Left ventricle myocardium inferior (tissue), 1 donor: ENCODE results near the gene TSPAN32. TPM values are rescaled to one million over a fixed set of nuclear protein-coding genes. Genes with fewer than 3 reads are reported as not detected.

Source experiments
- DNase-seq: peaks from one replicate; pipeline ENCODE4 v3.0.0-alpha.2; 2020
- H3K27ac ChIP-seq: fragments of 200-600 bp; replicated peaks from 2 replicates; pipeline ENCODE4 v1.8.0; 2021
- H3K27me3 ChIP-seq: fragments of 200-600 bp; 2 replicates; pipeline ENCODE4 v1.8.0; 2021; ENCODE audit warnings: low read depth
- H3K36me3 ChIP-seq: fragments of 200-600 bp; 2 replicates; pipeline ENCODE4 v1.8.0; 2021
- H3K4me1 ChIP-seq: fragments of 200-600 bp; 2 replicates; pipeline ENCODE4 v1.8.0; 2021
- H3K4me3 ChIP-seq: fragments of 200-600 bp; 2 replicates; pipeline ENCODE4 v1.8.0; 2021; ENCODE audit warnings: mild to moderate bottlenecking, moderate library complexity
- H3K9me3 ChIP-seq: fragments of 200-600 bp; replicated peaks from 2 replicates; pipeline ENCODE4 v1.8.0; 2021
- CTCF ChIP-seq: fragments of 200-600 bp; IDR thresholded peaks from 2 replicates; pipeline ENCODE4 v1.8.0; 2021; ENCODE audit warnings: antibody characterized with exemption, mild to moderate bottlenecking, borderline replicate concordance
- intact Hi-C: fragments of 100-400 bp; cut with micrococcal nuclease; formaldehyde crosslinking; loops from one replicate; pipeline ENCODE4 v1.11.0; 2022
- total RNA-seq: library from RNA; stranded (reverse); fragmentation: NEBNext Ultra II Directional; extraction: Animal tissue kit (Norgen Biotek cat#: 25700); gene quantifications from one replicate; pipeline ENCODE4 v1.2.1, GENCODE V29; 2021
- donor health status: DM: no; HTN: yes; CAD: no; lungs with severe emphysema.

The TSPAN32 gene
- total RNA-seq, 1 donor from 2014 or later, result 27.1 TPM

GRCh38 chr11:2312232-2313042, 10.6 kb downstream of the TSPAN32 start:
- Histone ChIP-seq H3K36me3 (no peaks in the 10 kb centered on the region), H3K27me3 (no peaks in the 10 kb centered on the region), H3K4me3 (no peak overlapping the region), H3K27ac (peak overlapping the region; percentile 83), H3K9me3 (peaks cover 1% of the 10 kb centered on the region), H3K4me1 (peaks cover 40% of the 10 kb centered on the region)
- no peak for DNase-seq
- intact Hi-C loops, result loop anchor here (10.0 kb wide), 1 partner anchor 62 kb away; the partner anchor contains the start of gene CD81
- no peak for TF ChIP-seq CTCF

DNA sequence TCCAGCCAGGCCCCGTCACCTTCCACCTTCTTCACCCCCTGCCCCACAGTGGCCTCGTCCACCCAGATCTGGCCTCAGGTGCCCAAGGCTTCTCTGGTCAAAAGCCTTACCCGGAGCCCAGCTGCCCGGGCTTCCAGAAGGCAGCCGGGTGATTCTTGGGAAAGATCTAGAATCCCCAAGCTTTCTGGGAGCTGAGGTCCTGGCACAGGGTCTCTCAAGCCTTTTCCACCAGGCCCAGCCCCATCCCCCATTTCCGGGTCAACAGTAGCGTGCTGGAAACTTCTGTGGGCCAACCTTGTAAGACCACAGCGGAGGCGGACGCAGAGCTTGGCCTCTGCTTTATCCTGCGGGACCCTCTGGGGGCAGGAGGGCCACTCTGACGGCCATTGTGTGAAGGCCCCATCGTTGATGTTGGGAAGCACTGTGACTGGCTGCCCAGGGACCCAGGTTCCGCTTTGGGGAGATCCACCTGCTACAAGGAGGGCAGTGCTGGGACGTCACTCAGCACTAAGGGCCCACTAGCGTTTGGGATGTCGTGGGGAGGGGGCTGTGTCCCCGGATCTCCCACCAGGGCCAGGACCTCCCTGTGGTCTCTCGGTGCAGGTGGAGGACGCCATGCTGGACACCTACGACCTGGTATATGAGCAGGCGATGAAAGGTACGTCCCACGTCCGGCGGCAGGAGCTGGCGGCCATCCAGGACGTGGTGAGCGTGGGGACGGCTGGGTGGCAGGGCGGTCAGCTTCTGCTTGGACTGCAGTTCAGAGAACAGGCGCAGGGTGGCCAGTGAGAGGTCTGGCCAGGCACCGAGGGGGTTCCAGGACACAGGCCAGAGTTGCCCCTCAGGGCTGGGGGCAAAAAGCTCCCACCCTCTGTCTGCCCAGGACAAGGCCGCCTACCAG, 11.5 kb downstream of the TSPAN32 start:
- Histone ChIP-seq H3K4me1 (peaks cover 40% of the 10 kb centered on the region), H3K27ac (peak overlapping the region; percentile 83), H3K9me3 (peaks cover 10% of the 10 kb centered on the region), H3K36me3 (no peaks in the 10 kb centered on the region), H3K27me3 (no peaks in the 10 kb centered on the region), H3K4me3 (no peak overlapping the region)
- intact Hi-C loops, result loop anchor here (10.0 kb wide), 1 partner anchor 62 kb away; the partner anchor contains the start of gene CD81
- peak; percentile 57 for DNase-seq
- TF ChIP-seq CTCF, result peak; percentile 59

- no peak for DNase-seq
- H3K4me3 ChIP-seq, result peak overlapping the region; percentile 29
- no peaks in the 10 kb centered on the region for H3K27me3 ChIP-seq
- TF ChIP-seq CTCF, result no peak
- H3K4me1 ChIP-seq, result peaks cover 40% of the 10 kb centered on the region
- H3K36me3 ChIP-seq, result no peaks in the 10 kb centered on the region
- H3K27ac ChIP-seq, result peak overlapping the region; percentile 83
- peaks cover 11% of the 10 kb centered on the region for H3K9me3 ChIP-seq
- intact Hi-C loops, result loop anchor here (10.0 kb wide), 1 partner anchor 61 kb away; the partner anchor contains the start of gene CD81
Observed at GRCh38 chr11:2314136-2314524, 12.3 kb downstream of the TSPAN32 start.

GRCh38 chr11:2314525-2315394, 12.9 kb downstream of the TSPAN32 start:
- Histone ChIP-seq H3K9me3 (peaks cover 11% of the 10 kb centered on the region), H3K4me1 (peaks cover 40% of the 10 kb centered on the region), H3K4me3 (peak overlapping the region; percentile 51), H3K36me3 (no peaks in the 10 kb centered on the region), H3K27ac (peak overlapping the region; percentile 83), H3K27me3 (no peaks in the 10 kb centered on the region)
- intact Hi-C loops, result loop anchor here (10.0 kb wide), 1 partner anchor 60 kb away; the partner anchor contains the start of gene CD81
- TF ChIP-seq CTCF, result no peak
- DNase-seq, result peak; percentile 91
